Endodermal cell (in vitro differentiated cells): ENCODE results near the gene CENPQ. TPM values are rescaled to one million over a fixed set of nuclear protein-coding genes. Genes with fewer than 3 reads are reported as not detected.

Source experiments
- DNase-seq: peaks from one replicate; pipeline ENCODE4 v3.0.0-alpha.2; 2017
- H3K27ac ChIP-seq: 2 replicates; pipeline ENCODE4 v1.5.1; 2013; ENCODE audit warnings: mild to moderate bottlenecking, low read depth, low read length, moderate library complexity
- H3K27me3 ChIP-seq: 2 replicates; pipeline ENCODE4 v1.6.1; 2013; ENCODE audit warnings: mild to moderate bottlenecking, low read length, moderate library complexity; ENCODE audit not compliant: insufficient read depth, control insufficient read depth, poor library complexity, severe bottlenecking
- H3K36me3 ChIP-seq: 2 replicates; pipeline ENCODE4 v1.7.0; 2013; ENCODE audit warnings: mild to moderate bottlenecking, low read length, moderate library complexity; ENCODE audit not compliant: control insufficient read depth, insufficient read depth
- H3K4me1 ChIP-seq: one replicate; pipeline ENCODE4 v1.7.0; 2013; ENCODE audit warnings: low read length; ENCODE audit not compliant: control insufficient read depth, insufficient read depth
- H3K4me3 ChIP-seq: 2 replicates; pipeline ENCODE4 v1.5.1; 2013; ENCODE audit warnings: mild to moderate bottlenecking, low read length, moderate library complexity
- H3K9ac ChIP-seq: 2 replicates; pipeline ENCODE4 v1.6.1; 2013; ENCODE audit warnings: mild to moderate bottlenecking, low read length, moderate library complexity; ENCODE audit not compliant: poor library complexity, severe bottlenecking; ENCODE audit errors: extremely low read depth
- H3K9me3 ChIP-seq: 2 replicates; pipeline ENCODE4 v1.6.1; 2013; ENCODE audit warnings: mild to moderate bottlenecking, low read length, moderate library complexity; ENCODE audit not compliant: control insufficient read depth
- H3K27ac Mint-ChIP-seq: 2 replicates; pipeline ENCODE4 v1.8.0; 2020; ENCODE audit warnings: mixed read lengths
- H3K27me3 Mint-ChIP-seq: 2 replicates; pipeline ENCODE4 v1.8.0; 2021; ENCODE audit warnings: mild to moderate bottlenecking, mixed read lengths; ENCODE audit not compliant: insufficient read depth
- H3K36me3 Mint-ChIP-seq: 2 replicates; pipeline ENCODE4 v1.8.0; 2020; ENCODE audit warnings: low read depth, mixed read lengths
- H3K4me1 Mint-ChIP-seq: 2 replicates; pipeline ENCODE4 v1.8.0; 2020; ENCODE audit warnings: mixed read lengths
- H3K4me3 Mint-ChIP-seq: 2 replicates; pipeline ENCODE4 v1.8.0; 2020; ENCODE audit warnings: mild to moderate bottlenecking, moderate library complexity, mixed read lengths
- H3K9me3 Mint-ChIP-seq: 2 replicates; pipeline ENCODE4 v1.8.0; 2020; ENCODE audit warnings: mild to moderate bottlenecking, mixed read lengths
- CTCF ChIP-seq: fragments of 200-600 bp; sonication (generic); conservative IDR thresholded peaks from 2 replicates; pipeline ENCODE4 v1.5.0; 2021; ENCODE audit warnings: antibody characterized with exemption, mild to moderate bottlenecking
- WGBS, 2 experiments: methylation state at CpG; one replicate each; pipeline versions ENCODE4 v1.1.5 to v1.1.7; 2013; ENCODE audit warnings: missing lambda C conversion rate in 2 of 2, mixed read lengths in 1 of 2; ENCODE audit not compliant: insufficient coverage in 1 of 2, insufficient read length in 1 of 2; 5-methylcytosine and 5-hydroxymethylcytosine counted together
- total RNA-seq, 2 donors: library from RNA; stranded (reverse); fragmentation: NEBNext Ultra II Directional in 1 of 2; extraction: Animal tissue kit (Norgen Biotek cat#: 25700) in 1 of 2; gene quantifications; 2 replicates in 1 of 2; 3 replicates in 1 of 2; pipeline ENCODE4 v1.2.1, GENCODE V29; 2021

Gene CENPQ
- total RNA-seq, 2 donors from 2014 or later = 13.9 to 22.2 TPM

DNA sequence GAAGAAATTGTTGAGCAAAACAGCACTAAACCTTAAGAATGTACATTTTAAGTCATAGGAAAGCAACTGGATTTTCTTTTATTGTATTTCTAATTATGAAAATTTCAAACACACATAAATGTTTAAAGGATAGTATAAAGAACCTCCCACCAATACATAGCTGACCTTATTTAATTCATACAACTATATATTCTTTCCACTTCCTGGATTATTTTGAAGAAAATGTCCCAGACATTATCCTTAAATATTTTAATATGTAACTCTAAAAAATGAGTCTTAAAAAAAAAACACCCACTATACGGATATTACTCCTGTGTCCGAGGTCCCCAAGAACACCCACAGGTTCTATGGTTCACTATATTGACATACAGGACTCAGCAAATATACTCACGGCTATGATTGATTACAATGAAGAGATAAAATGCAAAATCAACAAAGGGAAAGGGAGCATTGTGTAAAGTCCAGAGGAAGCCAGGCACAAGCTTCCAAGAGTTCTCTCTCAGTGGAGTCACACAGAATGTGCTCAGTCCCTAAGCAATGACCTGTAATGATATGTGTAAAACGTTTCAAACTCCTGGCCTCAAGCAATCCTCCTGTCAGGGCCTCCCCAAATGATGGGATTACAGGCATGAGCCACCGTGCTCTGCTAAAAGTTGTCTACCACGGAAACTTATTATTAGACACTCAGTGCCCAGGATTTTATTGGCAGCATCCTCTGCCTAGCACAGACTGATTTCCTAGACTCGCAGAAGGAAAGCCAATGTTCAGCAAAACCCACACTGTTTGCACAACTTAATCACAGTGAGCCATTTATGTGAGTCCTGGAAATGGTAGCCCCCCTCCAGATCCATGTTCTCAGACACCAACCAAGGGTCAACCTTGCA lies 59.8 kb downstream of the CENPQ start:
- H3K4me3 ChIP-seq = no peak overlapping the region
- Mint-ChIP-seq H3K4me1 (peaks cover 5% of the 10 kb centered on the region), H3K9me3 (no peaks in the 10 kb centered on the region), H3K27me3 (peaks cover 5% of the 10 kb centered on the region), H3K36me3 (no peaks in the 10 kb centered on the region), H3K4me3 (no peak overlapping the region), H3K27ac (no peak overlapping the region)
- H3K36me3 ChIP-seq = no peaks in the 10 kb centered on the region
- WGBS, 2 experiments = 82 to 90% methylated on average over 4 to 7 of the region's 7 CpGs
- H3K9ac ChIP-seq = no peak overlapping the region
- H3K9me3 ChIP-seq = no peaks in the 10 kb centered on the region
- TF ChIP-seq CTCF = no peak
- no peaks in the 10 kb centered on the region for H3K4me1 ChIP-seq
- H3K27me3 ChIP-seq = no peaks in the 10 kb centered on the region
- no peak overlapping the region for H3K27ac ChIP-seq
- DNase-seq = no peak

- H3K36me3 Mint-ChIP-seq = no peaks in the 10 kb centered on the region
- no peak overlapping the region for H3K9ac ChIP-seq
- WGBS, 2 experiments = 98 to 100% methylated on average over 1 of the region's 1 CpG
- H3K27me3 ChIP-seq = no peaks in the 10 kb centered on the region
- no peaks in the 10 kb centered on the region for H3K36me3 ChIP-seq
- peaks cover 5% of the 10 kb centered on the region for H3K27me3 Mint-ChIP-seq
- no peaks in the 10 kb centered on the region for H3K4me1 ChIP-seq
- H3K27ac Mint-ChIP-seq = no peak overlapping the region
- TF ChIP-seq CTCF = no peak
- no peaks in the 10 kb centered on the region for H3K9me3 Mint-ChIP-seq
- H3K27ac ChIP-seq = no peak overlapping the region
- H3K4me3 ChIP-seq = no peak overlapping the region
- H3K9me3 ChIP-seq = no peaks in the 10 kb centered on the region
- peaks cover 5% of the 10 kb centered on the region for H3K4me1 Mint-ChIP-seq
- H3K4me3 Mint-ChIP-seq = no peak overlapping the region
- DNase-seq = no peak
Measured at GRCh38 chr6:49523901-49524300, 60.7 kb downstream of the CENPQ start.

DNA sequence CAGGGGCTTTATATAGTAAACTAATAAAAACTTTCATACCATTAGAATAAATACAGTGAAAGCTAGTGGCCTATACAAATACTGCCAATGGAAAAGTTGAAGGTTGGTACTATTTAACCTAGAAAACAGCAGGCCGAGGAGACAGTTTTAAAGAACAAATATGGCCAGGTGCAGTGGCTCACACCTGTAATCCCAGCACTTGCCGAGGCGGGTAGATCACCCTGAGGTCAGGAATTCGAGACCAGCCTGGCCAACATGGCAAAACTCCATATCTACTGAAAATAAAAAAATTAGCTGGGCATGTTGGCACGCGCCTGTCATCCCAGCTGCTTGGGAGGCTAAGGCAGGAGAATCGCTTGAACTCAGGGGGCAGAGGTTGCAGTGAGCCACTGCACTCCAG lies 61.4 kb downstream of the CENPQ start:
- Mint-ChIP-seq H3K36me3 (no peaks in the 10 kb centered on the region), H3K4me3 (no peak overlapping the region), H3K27ac (no peak overlapping the region), H3K9me3 (no peaks in the 10 kb centered on the region), H3K4me1 (peaks cover 5% of the 10 kb centered on the region), H3K27me3 (peaks cover 7% of the 10 kb centered on the region)
- TF ChIP-seq CTCF = no peak
- Histone ChIP-seq H3K4me1 (no peaks in the 10 kb centered on the region), H3K4me3 (no peak overlapping the region), H3K36me3 (no peaks in the 10 kb centered on the region), H3K27ac (no peak overlapping the region), H3K9ac (no peak overlapping the region), H3K9me3 (no peaks in the 10 kb centered on the region), H3K27me3 (no peaks in the 10 kb centered on the region)
- no peak for DNase-seq
- 89% methylated on average over 7 of the region's 7 CpGs; no CpG with 5 or more reads in 1 of the 2 experiments for WGBS, 2 experiments
